Hypothalamus (tissue), 51 donors: Measurements from ENCODE around the gene METTL17.

ENCODE experiments used
- DNase-seq, 51 donors: peaks; one replicate each; lab custom pipeline; 2025; lab: John Stamatoyannopoulos, UW

Gene METTL17

GRCh38 chr14:21041676-21042433 is 52.1 kb downstream of the METTL17 start, which contains the start of gene RNASE7:
RNASE7 (plus strand) TSS chr14:21042362; CDS start chr14:21042993, 631 bp downstream.
- DNase-seq = peak in 1 of 51 donors; percentile 37

DNA sequence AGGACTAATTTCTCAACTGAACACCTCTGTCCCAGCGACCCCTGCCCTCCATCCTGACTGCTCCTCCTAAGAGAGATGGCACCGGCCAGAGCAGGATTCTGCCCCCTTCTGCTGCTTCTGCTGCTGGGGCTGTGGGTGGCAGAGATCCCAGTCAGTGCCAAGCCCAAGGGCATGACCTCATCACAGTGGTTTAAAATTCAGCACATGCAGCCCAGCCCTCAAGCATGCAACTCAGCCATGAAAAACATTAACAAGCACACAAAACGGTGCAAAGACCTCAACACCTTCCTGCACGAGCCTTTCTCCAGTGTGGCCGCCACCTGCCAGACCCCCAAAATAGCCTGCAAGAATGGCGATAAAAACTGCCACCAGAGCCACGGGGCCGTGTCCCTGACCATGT is 53.1 kb downstream of the METTL17 start:
- peak in 30 of 51 donors; percentile 4 to 75 (median 44) for DNase-seq

GRCh38 chr14:21043387-21043973 is 53.7 kb downstream of the METTL17 start:
- no peak for DNase-seq

DNA sequence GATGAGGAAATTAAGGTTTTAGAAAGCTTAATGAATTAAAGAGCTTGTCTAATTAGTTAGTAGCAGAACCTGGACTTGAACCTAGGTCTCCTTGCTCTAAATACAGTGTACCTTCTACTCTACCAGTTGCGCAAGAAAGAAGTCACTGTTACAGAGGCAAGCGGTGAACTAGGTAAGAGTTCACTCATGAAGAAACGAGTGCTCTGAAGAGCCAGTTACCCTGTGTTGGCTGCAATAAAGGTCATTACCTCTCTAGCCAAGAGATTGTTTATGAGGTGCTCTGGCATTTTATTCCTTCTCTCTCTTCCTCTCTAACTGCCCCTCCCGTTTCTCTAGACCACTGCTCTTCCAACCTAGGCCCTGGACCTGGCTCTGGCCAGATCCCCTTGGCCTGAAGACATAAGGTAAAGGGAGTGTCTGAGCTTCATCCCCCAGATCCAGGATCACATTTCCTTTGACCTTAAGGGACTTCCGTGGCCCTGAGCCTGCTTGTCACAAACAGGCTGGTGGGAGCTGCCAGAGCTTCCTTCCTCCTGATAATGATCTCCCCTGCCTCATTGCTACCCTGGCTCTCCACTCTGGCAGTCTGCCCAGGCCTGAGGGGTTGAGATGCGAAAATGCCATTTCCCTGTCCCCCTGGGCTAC is 54.3 kb downstream of the METTL17 start:
- DNase-seq = no peak
